Right ventricle myocardium inferior (tissue), 1 donor: ENCODE data around the gene MOK. TPM values are rescaled to one million over a fixed set of nuclear protein-coding genes. Genes with fewer than 3 reads are reported as not detected.
"Not testable (repeated sequence)": the region's sequence is repeated elsewhere in the genome, so short reads cannot be mapped to it uniquely, and the experiment has no call there.

Experiments used
- ATAC-seq: fragments of 200-7000 bp; cut with Tn5 transposase; one replicate; pipeline ENCODE4 v1.9.1; 2020; ENCODE audit warnings: mild to moderate bottlenecking, moderate library complexity
- DNase-seq: peaks from one replicate; pipeline ENCODE4 v3.0.0; 2021; ENCODE audit errors: missing footprints
- intact Hi-C: fragments of 100-400 bp; cut with DNase I; formaldehyde crosslinking; loops from one replicate; pipeline ENCODE4 v1.11.0; 2022
- total RNA-seq: library from RNA; stranded (reverse); fragmentation: NEBNext Ultra II Directional; extraction: Animal tissue kit (Norgen Biotek cat#: 25700); gene quantifications from one replicate; pipeline ENCODE4 v1.2.1, GENCODE V29; 2021
- donor health status: DM: no; HTN: yes; CAD: no; lungs with severe emphysema.

The MOK gene
- total RNA-seq, 1 donor from 2014 or later = 9.4 TPM

DNA sequence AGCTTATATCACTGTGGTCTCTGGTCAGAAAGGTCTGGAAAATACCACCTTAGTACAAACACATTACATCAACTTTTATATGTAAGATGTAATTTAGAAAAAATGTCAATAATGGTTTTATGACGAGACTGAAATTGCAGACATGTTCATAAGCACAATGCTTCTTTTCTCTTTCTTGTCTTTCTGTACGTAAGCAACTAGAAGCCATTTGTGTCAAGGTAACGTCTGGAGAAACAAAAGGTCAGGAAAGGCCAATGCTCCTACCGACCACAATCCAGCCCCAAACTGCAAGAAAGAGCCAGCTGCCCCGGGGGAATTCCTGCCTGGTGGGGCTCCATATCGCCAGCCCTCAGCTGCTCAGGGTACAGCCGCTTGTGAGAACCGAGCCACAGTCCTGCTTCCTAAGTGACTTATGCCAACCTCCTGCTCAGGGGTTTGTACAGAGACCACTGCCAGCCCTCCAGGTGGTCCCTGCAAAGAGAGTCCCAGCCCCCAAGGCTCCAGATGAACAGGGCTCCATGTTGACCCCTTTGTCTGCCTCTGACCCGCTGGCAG lies 20.9 kb upstream of the MOK start:
- intact Hi-C loops = no loop called here
- ATAC-seq = no peak
- DNase-seq = no peak

- ATAC-seq (no peak), DNase-seq (peak; percentile 74)
- intact Hi-C loops = no loop called here
Observed at GRCh38 chr14:102323102-102323501, 18.1 kb upstream of the MOK start.

DNA sequence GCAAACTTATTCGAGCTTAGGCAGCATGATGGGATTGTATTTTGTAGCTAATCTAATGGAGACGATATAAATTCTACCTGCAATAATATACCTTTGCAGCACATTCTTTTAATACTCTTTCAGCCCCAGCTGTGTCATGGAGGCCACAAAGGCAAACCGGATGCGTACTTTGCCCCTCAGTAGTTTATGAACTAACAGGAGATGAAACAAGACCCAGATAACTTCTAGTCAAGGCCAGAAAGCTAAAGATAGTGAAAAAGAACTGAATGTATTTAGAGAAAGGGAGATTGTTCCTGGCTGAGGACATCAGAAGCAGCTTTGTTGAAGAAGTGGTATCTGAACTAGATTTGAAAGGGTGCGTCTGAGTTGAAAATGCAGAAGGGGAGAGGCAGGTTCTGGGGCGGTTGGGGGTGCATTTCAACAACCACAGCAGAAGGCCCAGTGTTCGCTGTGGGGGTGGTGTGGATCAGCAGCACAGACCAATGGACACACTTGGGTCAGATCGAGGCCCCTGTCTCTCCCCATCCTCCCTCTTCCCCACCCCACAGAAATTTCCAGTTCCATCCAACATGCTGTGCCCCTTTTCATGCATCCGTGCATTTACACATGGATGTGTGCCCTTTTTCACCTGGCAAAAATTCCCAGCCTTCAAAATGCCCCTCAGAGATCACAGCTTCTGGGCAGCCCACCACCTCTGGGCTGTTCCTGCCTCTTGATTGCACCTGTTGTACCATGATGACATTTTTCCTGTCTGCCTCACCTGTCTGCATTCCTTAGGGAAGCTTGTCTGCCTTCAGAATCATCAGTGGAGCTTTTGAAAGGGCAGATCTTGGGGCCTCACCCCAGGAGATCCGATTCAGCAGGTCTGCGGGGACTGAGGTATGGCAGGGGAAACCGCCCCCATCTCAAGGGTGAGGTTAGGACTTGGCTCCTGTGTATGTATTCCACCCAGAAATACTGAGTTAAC lies 16.8 kb upstream of the MOK start:
- DNase-seq = no peak
- intact Hi-C loops = no loop called here

DNA sequence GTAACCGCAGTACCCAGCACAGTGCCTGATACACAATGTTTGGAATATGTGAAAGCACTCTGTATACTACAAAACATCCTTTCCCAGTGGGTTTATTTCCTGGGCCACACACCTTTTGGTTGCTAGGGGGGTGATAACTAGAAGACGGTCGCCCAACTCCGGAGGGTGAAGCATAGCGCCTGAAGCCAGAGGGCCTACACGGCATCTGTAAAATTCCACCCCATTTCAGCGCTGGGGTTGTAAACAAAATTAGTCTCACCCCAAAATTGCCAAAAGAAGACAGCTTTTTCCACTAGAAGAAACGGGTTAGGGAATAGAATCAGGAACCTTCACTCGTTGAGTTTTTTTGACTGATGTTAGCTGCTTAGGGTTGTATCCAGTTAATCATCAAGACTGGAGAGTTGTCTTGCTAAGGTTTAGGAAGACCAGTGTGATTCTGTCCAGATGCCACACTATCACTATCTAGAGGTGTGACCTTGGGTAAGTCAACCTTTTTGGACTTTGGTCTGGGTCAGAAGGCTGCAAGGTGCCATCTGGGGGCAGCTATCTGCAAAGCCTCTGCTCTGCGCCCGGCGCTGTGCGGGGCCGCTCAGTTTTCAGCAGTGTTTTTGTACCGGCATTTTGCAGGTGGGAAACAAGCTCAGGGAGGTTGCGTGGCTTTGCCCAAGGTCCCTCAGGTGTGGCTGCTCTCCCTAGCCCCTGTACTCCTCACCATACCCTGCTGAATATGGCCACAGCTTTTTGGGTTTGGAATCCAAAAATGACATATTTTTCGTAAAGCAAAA lies 15.9 kb upstream of the MOK start:
- no peak for ATAC-seq
- intact Hi-C loops = no loop called here
- DNase-seq = no peak

More for the DNA sequence above, 16.8 kb upstream of the MOK start:
- no peak for ATAC-seq

GRCh38 chr14:102320033-102320660 lies 15.2 kb upstream of the MOK start:
- ATAC-seq = no peak
- intact Hi-C loops = no loop called here
- DNase-seq = peak; percentile 76

DNA sequence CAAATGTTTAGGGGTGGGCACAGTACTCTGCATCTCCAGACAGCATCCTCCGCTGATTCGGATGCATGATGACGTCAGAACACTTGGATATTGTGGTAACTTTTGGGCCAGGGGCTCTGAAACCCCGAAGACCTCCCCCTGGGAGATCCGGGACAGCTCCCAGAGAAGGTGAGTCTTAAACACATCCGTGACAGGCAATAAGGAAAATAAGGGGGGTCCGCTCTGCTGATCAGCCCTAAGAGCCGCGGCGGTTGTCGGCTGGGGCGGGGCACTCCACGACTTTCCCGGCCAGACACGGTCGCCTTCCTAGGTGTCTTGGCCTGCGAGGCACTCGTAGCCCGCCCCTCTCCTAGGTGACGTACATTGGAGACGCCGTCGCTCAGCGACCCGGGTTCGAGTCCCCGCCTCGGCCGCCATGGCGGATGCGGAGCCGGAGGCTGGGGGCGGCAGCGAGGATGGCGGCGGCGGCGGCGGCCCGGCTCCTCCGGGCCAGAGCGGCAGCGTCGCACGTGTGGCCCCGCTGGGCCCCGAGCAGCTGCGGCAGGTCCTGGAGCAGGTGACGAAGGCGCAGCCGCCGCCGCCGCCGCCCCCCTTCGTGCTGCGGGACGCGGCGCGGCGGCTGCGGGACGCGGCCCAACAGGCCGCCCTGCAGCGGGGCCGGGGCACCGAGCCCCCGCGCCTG lies 14.5 kb upstream of the MOK start, which contains the start of gene ZNF839:
Gene ZNF839 (plus strand): TSS at position 396 of the 682 bp plus-strand sequence. CDS start 20 bp downstream, at position 416.
- ATAC-seq = peak; percentile 76
- peak; percentile 96 for DNase-seq

GRCh38 chr14:102318781-102319276 lies 13.9 kb upstream of the MOK start:
- intact Hi-C loops = loop anchor here (5.0 to 10.0 kb wide), 6 partner anchors 102 to 614 kb away; partner anchors contain the start of genes ANKRD9, DYNC1H1 and PPP2R5C
- no peak for DNase-seq
- ATAC-seq = no peak

More for the DNA sequence above, 14.5 kb upstream of the MOK start, which contains the start of gene ZNF839:
- intact Hi-C loops = loop anchor here (5.0 to 10.0 kb wide), 6 partner anchors 102 to 615 kb away; partner anchors contain the start of genes ANKRD9, DYNC1H1 and PPP2R5C

GRCh38 chr14:102317564-102318248 lies 12.7 kb upstream of the MOK start:
- DNase-seq = no peak
- peak; percentile 49 for ATAC-seq
- intact Hi-C loops = loop anchor here (1.0 to 10.0 kb wide), 7 partner anchors 100 to 613 kb away; partner anchors contain the start of genes ANKRD9, DYNC1H1, HSP90AA1 and PPP2R5C

DNA sequence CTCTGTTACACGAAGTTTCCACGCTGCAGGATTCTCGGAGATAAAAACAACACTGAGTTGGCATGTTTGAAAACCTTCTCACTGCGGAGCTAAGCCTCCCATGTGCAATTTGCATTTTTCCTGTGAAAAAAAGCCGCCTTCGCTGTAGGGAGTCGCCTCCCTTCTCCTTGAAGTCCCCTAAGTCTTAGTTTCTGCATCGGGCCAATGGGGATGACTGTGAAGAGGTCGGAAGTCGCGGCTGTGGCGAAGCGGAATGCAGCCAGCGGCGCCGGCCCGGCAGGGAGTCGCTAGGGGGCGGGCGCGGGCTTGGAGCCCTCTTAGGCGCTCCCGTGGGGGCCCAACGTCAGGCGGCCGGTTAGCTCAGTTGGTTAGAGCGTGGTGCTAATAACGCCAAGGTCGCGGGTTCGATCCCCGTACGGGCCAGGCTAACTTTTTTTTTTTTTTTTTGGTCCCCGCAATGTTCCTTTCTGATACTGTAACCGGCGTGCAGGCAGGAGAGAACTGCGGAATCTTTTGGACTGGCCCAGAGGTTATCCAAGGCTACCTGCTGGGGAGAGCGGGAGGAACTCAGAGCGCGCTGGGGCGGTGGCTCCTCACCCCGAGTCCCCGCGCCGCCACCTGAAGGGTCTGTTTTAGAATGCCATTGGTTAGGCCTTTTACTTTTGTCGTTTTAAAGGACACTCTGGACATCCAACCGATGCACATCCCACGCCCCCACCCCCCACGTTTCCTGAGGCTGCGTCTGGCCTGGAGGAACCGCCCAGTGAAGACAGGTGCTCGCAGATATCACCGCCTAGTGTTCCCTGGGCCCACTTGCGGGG lies 12.0 kb upstream of the MOK start:
- ATAC-seq (peak; percentile 85), DNase-seq (peak; percentile 96)
- intact Hi-C loops = loop anchor here (1.0 to 10.0 kb wide), 7 partner anchors 100 to 612 kb away; partner anchors contain the start of genes ANKRD9, DYNC1H1, HSP90AA1 and PPP2R5C

DNA sequence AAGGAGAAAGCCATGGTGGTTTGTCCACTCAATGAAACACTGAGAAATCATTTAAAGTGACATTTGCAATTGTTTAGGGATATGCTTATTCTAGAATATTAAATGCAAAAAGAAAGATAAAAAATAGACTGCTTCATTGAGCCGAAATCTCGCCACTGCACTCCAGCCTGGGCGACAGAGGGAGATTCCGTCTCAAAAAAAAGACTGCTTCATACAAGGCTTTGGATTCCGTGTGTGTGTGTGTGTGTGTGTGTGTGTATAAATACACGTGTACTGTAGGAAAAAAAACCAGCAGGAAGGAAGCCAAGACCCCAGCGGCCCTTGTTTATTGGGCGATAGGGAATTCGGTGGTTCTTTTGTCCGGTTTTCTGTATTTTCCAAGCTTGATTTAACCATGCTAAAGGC lies 11.4 kb upstream of the MOK start:
- DNase-seq (no peak), ATAC-seq (no peak)
- intact Hi-C loops = loop anchor here (5.0 to 10.0 kb wide), 6 partner anchors 99 to 612 kb away; partner anchors contain the start of genes ANKRD9, DYNC1H1 and PPP2R5C

DNA sequence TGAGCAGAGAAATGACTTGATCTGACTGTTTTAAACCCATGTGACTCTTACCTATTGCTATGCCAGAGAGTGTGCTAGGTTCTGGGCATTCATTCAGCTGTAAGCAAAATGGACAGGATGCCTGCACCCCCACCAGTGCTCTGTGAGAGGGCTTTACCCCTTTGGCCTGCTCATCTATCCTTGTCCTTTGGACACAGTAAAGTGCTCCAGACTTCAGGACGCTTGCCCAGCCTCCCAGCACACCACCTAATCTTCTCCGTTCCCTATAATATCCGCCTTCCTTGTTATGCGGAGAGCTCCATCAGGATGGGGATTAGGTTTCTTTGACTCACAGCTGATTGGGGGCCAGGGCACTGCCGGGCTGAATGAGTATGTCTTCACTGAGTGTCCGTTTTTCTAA lies 10.2 kb upstream of the MOK start:
- intact Hi-C loops = loop anchor here (5.0 to 10.0 kb wide), 6 partner anchors 98 to 610 kb away; partner anchors contain the start of genes ANKRD9, DYNC1H1 and PPP2R5C
- ATAC-seq (no peak), DNase-seq (no peak)

GRCh38 chr14:102314242-102315011 lies 9.5 kb upstream of the MOK start:
- ATAC-seq (peak; percentile 74), DNase-seq (peak; percentile 95)
- intact Hi-C loops = loop anchor here (1.0 to 10.0 kb wide), 7 partner anchors 79 to 610 kb away; partner anchors contain the start of genes ANKRD9, DYNC1H1 and PPP2R5C

- intact Hi-C loops = loop anchor here (5.0 kb wide), 2 partner anchors 36 to 51 kb away; no protein-coding TSS in a partner anchor
- ATAC-seq (no peak), DNase-seq (no peak)
Observed at GRCh38 chr14:102303664-102304063, 1.3 kb downstream of the MOK start.

- ATAC-seq, DNase-seq, intact Hi-C loops: not testable (repeated sequence)
Observed at GRCh38 chr14:102298303-102299070, 6.5 kb downstream of the MOK start.
